Tibial artery (tissue), 4 donors: ENCODE measurements around the gene FAP.

Experiments used
- DNase-seq, 2 donors: peaks; one replicate each; pipeline ENCODE4 v3.0.0-alpha.2; 2019
- H3K27ac ChIP-seq, 2 donors: fragments of 200-600 bp; sonication (generic) in 1 of 2; 1 replicate in 1 of 2; 2 replicates in 1 of 2; pipeline ENCODE4 v1.5.1; 2018 to 2019; ENCODE audit warnings: mild to moderate bottlenecking in 1 of 2
- H3K27me3 ChIP-seq, 2 donors: fragments of 200-600 bp; sonication (generic) in 1 of 2; one replicate each; pipeline versions ENCODE4 v1.5.1 to v1.6.0; 2016 to 2019
- H3K36me3 ChIP-seq, 3 donors: fragments of 200-600 bp; sonication (generic) in 2 of 3; one replicate each; pipeline ENCODE4 v1.5.1; 2016 to 2019; ENCODE audit warnings: mild to moderate bottlenecking in 2 of 3
- H3K4me1 ChIP-seq, 4 donors: fragments of 200-600 bp; sonication (generic) in 2 of 4; 1 replicate in 3 of 4; 2 replicates in 1 of 4; pipeline ENCODE4 v1.5.1; 2016 to 2019
- H3K4me3 ChIP-seq, 2 donors: fragments of 200-600 bp; sonication (generic) in 1 of 2; 1 replicate in 1 of 2; 2 replicates in 1 of 2; pipeline ENCODE4 v1.5.1; 2018 to 2019; ENCODE audit warnings: mild to moderate bottlenecking in 2 of 2
- H3K9me3 ChIP-seq, 3 donors: fragments of 200-600 bp; sonication (generic) in 1 of 3; one replicate each; pipeline ENCODE4 v1.5.1; 2016 to 2019
- intact Hi-C: fragments of 100-400 bp; cut with DNase I; formaldehyde crosslinking; loops from one replicate; pipeline ENCODE4 v1.15.0; 2023; ENCODE audit warnings: low total_unique reads
- TF ChIP-seq, protein P1 (sequence below), 2 experiments: fragments of 200-600 bp in 1 of 2; fragments of 450-650 bp in 1 of 2; IDR thresholded peaks; one replicate each; pipeline ENCODE4 v1.5.1; 2017 to 2019; ENCODE audit warnings: antibody characterized with exemption in 2 of 2, mild to moderate bottlenecking in 1 of 2, moderate library complexity in 1 of 2

FAP gene

DNA sequence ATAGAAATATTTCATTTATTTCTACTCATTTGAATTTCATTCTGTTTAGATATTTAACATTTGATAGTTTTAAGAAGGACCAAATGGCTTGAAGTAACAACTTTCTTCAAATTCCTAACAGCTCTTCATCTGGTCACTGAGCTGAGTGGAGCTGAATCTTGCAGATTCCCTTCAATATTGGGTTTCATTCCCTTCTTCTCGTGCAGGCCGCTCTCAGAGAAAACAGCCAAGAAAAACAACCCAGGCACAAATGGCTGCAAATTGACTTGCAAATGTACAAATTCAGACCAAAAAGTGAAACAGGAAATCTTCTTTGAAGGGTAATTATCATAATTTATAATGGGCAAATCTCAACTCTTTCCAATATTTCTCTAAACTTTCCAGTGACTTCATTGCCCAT lies 60.9 kb downstream of the FAP start:
- Histone ChIP-seq H3K4me3 (no peak overlapping the region), H3K27ac (no peak overlapping the region), H3K9me3 (no peaks in the 10 kb centered on the region), H3K4me1 (no peaks in the 10 kb centered on the region), H3K27me3 (no peaks in the 10 kb centered on the region), H3K36me3 (no peaks in the 10 kb centered on the region)
- TF ChIP-seq, protein P1, sequence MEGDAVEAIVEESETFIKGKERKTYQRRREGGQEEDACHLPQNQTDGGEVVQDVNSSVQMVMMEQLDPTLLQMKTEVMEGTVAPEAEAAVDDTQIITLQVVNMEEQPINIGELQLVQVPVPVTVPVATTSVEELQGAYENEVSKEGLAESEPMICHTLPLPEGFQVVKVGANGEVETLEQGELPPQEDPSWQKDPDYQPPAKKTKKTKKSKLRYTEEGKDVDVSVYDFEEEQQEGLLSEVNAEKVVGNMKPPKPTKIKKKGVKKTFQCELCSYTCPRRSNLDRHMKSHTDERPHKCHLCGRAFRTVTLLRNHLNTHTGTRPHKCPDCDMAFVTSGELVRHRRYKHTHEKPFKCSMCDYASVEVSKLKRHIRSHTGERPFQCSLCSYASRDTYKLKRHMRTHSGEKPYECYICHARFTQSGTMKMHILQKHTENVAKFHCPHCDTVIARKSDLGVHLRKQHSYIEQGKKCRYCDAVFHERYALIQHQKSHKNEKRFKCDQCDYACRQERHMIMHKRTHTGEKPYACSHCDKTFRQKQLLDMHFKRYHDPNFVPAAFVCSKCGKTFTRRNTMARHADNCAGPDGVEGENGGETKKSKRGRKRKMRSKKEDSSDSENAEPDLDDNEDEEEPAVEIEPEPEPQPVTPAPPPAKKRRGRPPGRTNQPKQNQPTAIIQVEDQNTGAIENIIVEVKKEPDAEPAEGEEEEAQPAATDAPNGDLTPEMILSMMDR (IDR thresholded peaks at IDR 0.05) = no peak
- no peak for DNase-seq
- intact Hi-C loops = no loop called here

DNA sequence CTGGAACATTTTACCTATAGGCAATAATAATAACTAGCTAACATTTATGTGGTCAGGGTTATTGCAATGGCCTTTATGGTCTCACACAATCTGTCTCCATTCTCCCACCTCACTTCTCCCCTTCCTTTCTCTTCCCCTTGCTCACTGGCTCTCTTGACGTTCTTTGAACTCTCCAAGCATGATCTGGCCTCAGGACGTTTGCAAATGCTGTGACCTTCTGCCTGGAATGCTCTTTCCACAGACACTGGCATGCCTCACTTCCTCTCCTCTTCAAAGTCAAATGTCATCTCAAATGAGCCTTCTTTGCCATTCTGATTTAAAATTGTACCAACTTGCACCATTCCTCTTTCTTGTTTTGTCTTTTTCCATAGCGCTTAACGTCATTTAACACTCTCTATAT lies 65.9 kb downstream of the FAP start:
- H3K27me3 ChIP-seq = no peaks in the 10 kb centered on the region
- H3K4me3 ChIP-seq = no peak overlapping the region
- H3K9me3 ChIP-seq = no peaks in the 10 kb centered on the region
- H3K36me3 ChIP-seq = peaks cover 0 to 10% (median 0%) of the 10 kb centered on the region in 3 donors
- peaks cover 0 to 6% (median 0%) of the 10 kb centered on the region in 4 donors for H3K4me1 ChIP-seq
- no peak for DNase-seq
- intact Hi-C loops = no loop called here
- no peak overlapping the region for H3K27ac ChIP-seq
- TF ChIP-seq, protein P1 (IDR thresholded peaks at IDR 0.05) = no peak

DNA sequence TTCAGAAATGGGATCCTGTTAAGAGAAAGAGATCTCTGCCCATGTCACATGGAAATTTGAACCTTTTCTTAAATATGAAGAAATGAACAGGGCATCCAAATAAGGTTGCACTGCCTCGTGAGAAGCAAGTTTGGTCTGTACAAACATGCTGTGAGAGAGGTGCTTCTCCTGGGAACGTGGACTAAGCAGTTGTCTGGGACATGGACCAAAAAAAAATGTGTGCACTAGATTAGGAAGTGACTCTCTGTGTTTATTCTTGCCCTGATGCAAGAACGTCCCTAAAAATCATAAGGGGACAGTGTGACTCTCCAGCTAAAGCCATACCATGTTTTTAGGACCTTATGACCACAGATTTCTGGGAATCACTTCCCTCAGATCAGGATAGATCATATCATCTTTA lies 67.5 kb downstream of the FAP start:
- Histone ChIP-seq H3K4me1 (peaks cover 0 to 6% (median 0%) of the 10 kb centered on the region in 4 donors), H3K9me3 (no peaks in the 10 kb centered on the region), H3K36me3 (peaks cover 0 to 10% (median 0%) of the 10 kb centered on the region in 3 donors), H3K4me3 (no peak overlapping the region), H3K27ac (no peak overlapping the region), H3K27me3 (no peaks in the 10 kb centered on the region)
- TF ChIP-seq, protein P1 (IDR thresholded peaks at IDR 0.05) = no peak
- intact Hi-C loops = no loop called here
- no peak for DNase-seq

DNA sequence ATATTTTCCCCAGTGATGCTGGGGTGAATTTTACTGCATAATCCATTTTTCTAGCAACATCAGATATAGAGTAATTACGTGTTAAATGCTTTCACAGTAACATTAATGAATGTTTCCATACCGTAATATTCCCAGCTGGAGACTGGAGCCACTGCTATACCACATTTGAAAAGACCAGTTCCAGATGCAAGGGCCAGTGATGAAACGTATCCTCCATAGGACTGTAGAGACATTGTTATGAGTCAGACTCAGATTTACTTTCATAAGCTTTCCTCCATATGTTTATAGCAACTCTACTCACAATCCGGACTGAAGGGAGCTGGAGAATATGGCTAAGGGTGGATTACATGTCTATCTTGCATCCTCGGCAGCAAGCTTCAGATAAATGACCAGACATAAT lies 68.5 kb downstream of the FAP start:
- Histone ChIP-seq H3K4me3 (no peak overlapping the region), H3K9me3 (no peaks in the 10 kb centered on the region), H3K27me3 (no peaks in the 10 kb centered on the region), H3K4me1 (peaks cover 0 to 6% (median 0%) of the 10 kb centered on the region in 4 donors), H3K36me3 (peaks cover 0 to 10% (median 0%) of the 10 kb centered on the region in 3 donors), H3K27ac (no peak overlapping the region)
- TF ChIP-seq, protein P1 (IDR thresholded peaks at IDR 0.05) = no peak
- intact Hi-C loops = no loop called here
- no peak for DNase-seq

DNA sequence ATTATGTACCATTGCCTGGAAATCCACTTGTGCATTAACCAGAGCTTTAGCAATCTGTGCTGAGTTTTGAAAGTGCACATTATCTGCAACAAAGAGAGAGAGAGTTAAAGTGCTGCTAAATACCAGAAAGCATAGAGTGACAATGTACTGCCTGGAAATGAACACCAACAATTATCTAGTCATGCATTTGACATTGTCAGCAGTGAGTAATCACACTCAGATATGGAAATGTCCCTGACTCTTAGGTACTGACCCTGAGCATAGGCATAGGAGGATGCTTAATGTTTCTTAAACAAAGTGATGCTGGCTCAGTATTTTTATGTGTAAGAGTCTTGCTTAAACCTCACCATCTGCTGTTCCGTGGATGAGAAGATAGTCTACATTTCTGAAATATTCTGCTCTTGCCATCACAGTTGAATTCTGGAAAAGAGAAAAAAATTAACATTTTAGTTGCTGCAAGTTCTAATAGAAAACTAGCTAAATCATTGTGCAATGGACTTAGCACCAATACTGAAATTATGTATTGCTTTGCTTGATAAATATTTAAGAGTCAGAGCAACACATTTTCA lies 70.4 kb downstream of the FAP start:
- H3K36me3 ChIP-seq = peaks cover 0 to 10% (median 0%) of the 10 kb centered on the region in 3 donors
- H3K9me3 ChIP-seq = no peaks in the 10 kb centered on the region
- TF ChIP-seq, protein P1 (IDR thresholded peaks at IDR 0.05) = no peak
- intact Hi-C loops = no loop called here
- DNase-seq = no peak
- H3K4me1 ChIP-seq = peaks cover 0 to 6% (median 0%) of the 10 kb centered on the region in 4 donors
- no peaks in the 10 kb centered on the region for H3K27me3 ChIP-seq
- no peak overlapping the region for H3K27ac ChIP-seq
- no peak overlapping the region for H3K4me3 ChIP-seq

DNA sequence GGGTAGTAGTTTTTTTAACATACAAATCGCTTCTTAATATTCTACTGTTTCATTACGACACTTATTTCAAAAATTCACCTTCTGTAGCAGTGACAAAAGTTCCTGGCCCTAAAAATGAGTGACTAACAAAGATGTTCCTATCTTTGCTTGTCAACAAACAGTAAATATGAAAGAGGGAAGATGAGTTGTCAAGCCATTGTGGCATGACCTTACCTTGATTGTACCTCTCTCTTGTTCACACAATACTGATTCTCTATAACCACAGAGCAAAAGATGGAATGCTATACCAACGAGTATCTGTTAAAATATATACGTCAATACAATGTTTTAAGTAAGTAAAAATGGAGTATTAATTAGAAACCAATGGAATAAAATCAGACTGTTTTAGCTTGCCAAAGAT lies 76.5 kb downstream of the FAP start:
- Histone ChIP-seq H3K27ac (no peak overlapping the region), H3K4me1 (no peaks in the 10 kb centered on the region), H3K4me3 (no peak overlapping the region), H3K27me3 (no peaks in the 10 kb centered on the region), H3K36me3 (no peaks in the 10 kb centered on the region), H3K9me3 (no peaks in the 10 kb centered on the region)
- intact Hi-C loops = no loop called here
- DNase-seq = no peak
- TF ChIP-seq, protein P1 (IDR thresholded peaks at IDR 0.05) = no peak
